GM19452 (cell line): ENCODE results near the gene TMEM19.

Experiments
- ATAC-seq: cut with Tn5 transposase; IDR thresholded peaks from one replicate; pipeline ENCODE4 v1.9.1; 2021; ENCODE audit not compliant: unreplicated experiment

The TMEM19 gene

GRCh38 chr12:71708658-71709057, 22.8 kb downstream of the TMEM19 start:
- no peak for ATAC-seq

GRCh38 chr12:71710276-71711125, 24.6 kb downstream of the TMEM19 start:
- ATAC-seq = no peak

GRCh38 chr12:71718611-71719010, 32.7 kb downstream of the TMEM19 start:
- no peak for ATAC-seq

GRCh38 chr12:71719647-71720370, 33.9 kb downstream of the TMEM19 start:
- ATAC-seq = no peak

- ATAC-seq = no peak
These were observed 36.1 kb downstream of the TMEM19 start for GRCh38 chr12:71721783-71722505.

- ATAC-seq = no peak
These were observed 39.1 kb downstream of the TMEM19 start for GRCh38 chr12:71725011-71725410.

GRCh38 chr12:71726548-71726947, 40.7 kb downstream of the TMEM19 start:
- no peak for ATAC-seq

GRCh38 chr12:71727958-71728357, 42.1 kb downstream of the TMEM19 start:
- ATAC-seq = no peak

GRCh38 chr12:71730936-71731335, 45.1 kb downstream of the TMEM19 start:
- no peak for ATAC-seq

- no peak for ATAC-seq
These were observed 45.8 kb downstream of the TMEM19 start for GRCh38 chr12:71731439-71732356.

- ATAC-seq = no peak
These were observed 46.5 kb downstream of the TMEM19 start for GRCh38 chr12:71732357-71732712.

GRCh38 chr12:71737197-71737596, 51.3 kb downstream of the TMEM19 start:
- ATAC-seq = no peak

GRCh38 chr12:71742998-71743397, 57.1 kb downstream of the TMEM19 start:
- no peak for ATAC-seq

GRCh38 chr12:71744522-71745300, 58.8 kb downstream of the TMEM19 start:
- no peak for ATAC-seq

GRCh38 chr12:71746974-71747611, 61.2 kb downstream of the TMEM19 start:
- peak; percentile 87 for ATAC-seq

GRCh38 chr12:71748081-71748850, 62.4 kb downstream of the TMEM19 start:
- no peak for ATAC-seq

GRCh38 chr12:71749666-71750065, 63.8 kb downstream of the TMEM19 start:
- no peak for ATAC-seq

GRCh38 chr12:71752891-71753290, 67.0 kb downstream of the TMEM19 start:
- ATAC-seq = no peak
